Stimulated activated naive CD8-positive, alpha-beta T cell treated with anti-CD3 and anti-CD28 coated beads, Interleukin-15, Interleukin-2, amounts not matched to agents 100 ng/mL and 50 ng/mL, for 24 hours (primary cell): ENCODE data around the gene NR2F1-AS1.

Experiments
- H3K27ac Mint-ChIP-seq: one replicate; pipeline ENCODE4 v1.8.0; 2021; ENCODE audit warnings: mild to moderate bottlenecking, mixed read lengths
- H3K27me3 Mint-ChIP-seq: one replicate; pipeline ENCODE4 v1.8.0; 2021; ENCODE audit warnings: mixed read lengths
- H3K36me3 Mint-ChIP-seq: one replicate; pipeline ENCODE4 v1.8.0; 2021; ENCODE audit warnings: low read depth, mixed read lengths
- H3K4me1 Mint-ChIP-seq: one replicate; pipeline ENCODE4 v1.8.0; 2021; ENCODE audit warnings: low read depth, mixed read lengths
- H3K4me3 Mint-ChIP-seq: one replicate; pipeline ENCODE4 v1.8.0; 2021; ENCODE audit warnings: mild to moderate bottlenecking, mixed read lengths
- H3K9me3 Mint-ChIP-seq: one replicate; pipeline ENCODE4 v1.8.0; 2021; ENCODE audit warnings: mixed read lengths

The NR2F1-AS1 gene

DNA sequence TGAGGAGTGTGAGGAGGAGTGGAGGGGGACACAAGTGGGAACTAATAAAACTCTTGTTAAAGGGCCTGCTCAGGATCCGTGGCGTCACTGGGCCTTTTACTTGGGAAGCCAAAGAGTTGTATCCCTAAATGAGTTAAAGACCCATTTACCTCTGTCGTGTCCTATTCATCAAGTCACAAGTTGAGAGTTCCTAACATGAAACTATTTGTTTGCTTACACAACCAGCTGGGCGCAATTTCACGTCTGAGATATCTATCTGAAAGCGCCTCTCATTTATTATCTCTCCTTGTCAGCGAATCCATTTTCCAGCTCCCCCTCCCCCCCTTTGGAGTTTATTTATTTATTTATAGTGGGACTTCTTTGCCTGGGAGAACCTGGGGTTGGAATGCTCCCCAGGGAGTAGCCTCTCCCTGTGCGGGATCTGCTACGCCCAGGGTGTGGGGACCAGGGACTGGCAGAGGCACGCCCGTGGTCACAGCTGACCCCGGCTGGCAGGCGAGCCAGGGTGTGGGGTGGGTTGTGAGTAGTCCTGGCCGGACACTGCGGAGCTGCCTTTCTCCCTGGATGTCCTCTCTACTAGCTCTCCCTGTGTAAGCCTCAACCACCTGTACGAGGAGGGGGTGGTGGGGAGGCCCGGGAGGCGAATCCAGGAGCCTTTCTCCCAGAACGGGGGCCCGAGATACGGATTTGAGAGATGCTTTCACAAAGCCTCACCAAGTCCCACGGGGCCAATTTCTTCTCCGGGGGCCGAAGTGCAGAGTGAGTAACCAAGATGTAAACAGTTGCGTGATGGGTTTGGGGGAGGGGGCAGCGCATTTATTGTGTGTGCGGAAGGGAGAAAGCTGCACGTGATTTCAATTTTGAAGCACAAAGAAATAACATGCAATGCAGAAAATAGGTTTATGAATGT, 17.3 kb upstream of the NR2F1-AS1 start:
- no peak overlapping the region for H3K4me3 Mint-ChIP-seq
- H3K9me3 Mint-ChIP-seq = no peaks in the 10 kb centered on the region
- H3K36me3 Mint-ChIP-seq = peaks cover 9% of the 10 kb centered on the region
- peaks cover 14% of the 10 kb centered on the region for H3K4me1 Mint-ChIP-seq
- H3K27me3 Mint-ChIP-seq = peaks cover 41% of the 10 kb centered on the region
- no peak overlapping the region for H3K27ac Mint-ChIP-seq

DNA sequence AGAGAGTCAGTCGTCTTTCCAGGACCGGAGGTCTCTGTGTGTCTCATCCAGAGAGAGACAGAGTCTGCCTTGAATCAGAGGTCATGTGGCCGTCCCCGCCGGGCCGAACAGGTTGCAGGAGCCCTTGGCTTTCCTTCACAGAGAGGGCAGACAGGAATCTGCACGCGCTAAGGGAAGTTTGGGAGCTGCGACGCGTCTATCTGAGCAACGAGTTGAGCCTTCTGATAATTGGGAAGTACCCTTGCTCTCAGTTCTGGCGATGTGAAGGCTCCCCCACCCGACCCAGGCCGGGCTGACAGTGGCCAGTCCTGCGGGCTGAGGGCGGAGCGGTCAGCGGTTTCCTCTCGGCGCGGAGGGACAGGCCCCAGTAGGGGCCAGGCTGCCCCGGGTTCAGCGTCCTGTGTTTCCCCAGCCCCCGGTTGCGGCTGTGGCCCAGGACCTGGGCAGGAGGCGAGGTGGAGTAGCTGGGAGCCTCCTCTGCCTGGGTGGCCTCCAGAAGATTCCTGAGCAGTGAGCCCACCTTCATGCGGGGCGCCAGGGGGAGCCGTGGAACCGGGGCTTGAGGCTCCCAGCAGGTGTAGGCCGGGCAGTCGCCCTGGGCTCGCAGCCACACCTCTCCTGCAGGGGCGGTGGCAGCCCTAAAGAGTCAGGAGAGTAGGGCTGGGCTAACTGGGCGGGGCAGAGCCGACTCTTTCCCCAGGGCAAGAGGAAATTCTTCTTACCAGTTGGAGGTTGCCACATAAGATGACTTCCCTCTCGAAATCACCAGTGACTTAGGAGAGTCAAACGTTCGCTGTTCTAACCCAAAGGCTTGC, 15.9 kb upstream of the NR2F1-AS1 start:
- Mint-ChIP-seq H3K27ac (no peak overlapping the region), H3K9me3 (no peaks in the 10 kb centered on the region), H3K4me3 (no peak overlapping the region), H3K36me3 (peaks cover 9% of the 10 kb centered on the region), H3K27me3 (peaks cover 56% of the 10 kb centered on the region), H3K4me1 (peaks cover 17% of the 10 kb centered on the region)

- Mint-ChIP-seq H3K36me3 (peaks cover 9% of the 10 kb centered on the region), H3K27me3 (peaks cover 62% of the 10 kb centered on the region), H3K4me1 (peaks cover 13% of the 10 kb centered on the region), H3K4me3 (no peak overlapping the region), H3K27ac (no peak overlapping the region), H3K9me3 (no peaks in the 10 kb centered on the region)
Measured at GRCh38 chr5:93596310-93596675, 15.3 kb upstream of the NR2F1-AS1 start.

GRCh38 chr5:93595420-93596147, 14.6 kb upstream of the NR2F1-AS1 start:
- Mint-ChIP-seq H3K9me3 (no peaks in the 10 kb centered on the region), H3K4me1 (peaks cover 13% of the 10 kb centered on the region), H3K36me3 (peaks cover 9% of the 10 kb centered on the region), H3K27ac (no peak overlapping the region), H3K27me3 (peaks cover 69% of the 10 kb centered on the region), H3K4me3 (no peak overlapping the region)

DNA sequence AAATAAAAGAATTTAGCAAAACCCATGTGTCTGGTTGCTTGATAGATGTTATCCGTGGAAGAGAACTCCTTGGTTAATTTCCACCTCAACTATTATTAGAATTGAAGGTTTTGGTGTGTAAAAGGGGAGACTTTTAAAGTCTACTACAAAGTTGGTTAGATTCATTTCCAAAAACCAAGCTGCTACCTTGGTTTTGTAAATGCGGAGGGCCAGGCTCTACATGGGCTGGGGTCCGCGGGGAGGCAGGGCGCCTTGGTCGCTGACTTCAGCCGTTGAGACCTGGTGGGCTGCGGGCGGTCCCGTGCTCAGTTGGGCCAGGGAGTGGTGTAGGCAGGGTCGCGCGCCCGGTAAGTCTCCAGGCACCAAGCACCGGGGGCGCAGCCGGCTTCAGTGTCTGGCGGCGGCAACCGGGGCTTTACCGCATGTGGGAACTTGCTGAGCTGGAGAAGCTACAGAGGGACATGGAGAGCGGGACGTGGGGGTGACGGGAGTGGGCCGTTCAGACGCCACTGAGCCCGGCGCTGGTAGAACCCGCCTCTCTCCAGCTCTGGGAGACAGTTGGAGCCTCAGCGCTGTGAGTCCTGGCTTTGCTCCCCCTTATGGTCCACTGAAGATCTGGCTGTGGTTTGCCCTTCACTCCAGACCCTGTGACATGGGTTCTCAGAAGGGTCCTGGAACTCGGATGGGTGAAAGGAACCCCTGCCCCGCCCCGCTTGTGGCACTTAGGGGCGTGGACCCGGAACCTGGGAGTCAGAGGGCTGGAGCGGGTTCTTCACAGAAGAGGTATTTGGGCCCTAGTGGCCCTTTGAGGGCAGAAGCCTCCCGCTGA, 13.8 kb upstream of the NR2F1-AS1 start:
- peaks cover 77% of the 10 kb centered on the region for H3K27me3 Mint-ChIP-seq
- H3K27ac Mint-ChIP-seq = no peak overlapping the region
- peaks cover 9% of the 10 kb centered on the region for H3K36me3 Mint-ChIP-seq
- no peak overlapping the region for H3K4me3 Mint-ChIP-seq
- H3K4me1 Mint-ChIP-seq = peaks cover 13% of the 10 kb centered on the region
- H3K9me3 Mint-ChIP-seq = no peaks in the 10 kb centered on the region

DNA sequence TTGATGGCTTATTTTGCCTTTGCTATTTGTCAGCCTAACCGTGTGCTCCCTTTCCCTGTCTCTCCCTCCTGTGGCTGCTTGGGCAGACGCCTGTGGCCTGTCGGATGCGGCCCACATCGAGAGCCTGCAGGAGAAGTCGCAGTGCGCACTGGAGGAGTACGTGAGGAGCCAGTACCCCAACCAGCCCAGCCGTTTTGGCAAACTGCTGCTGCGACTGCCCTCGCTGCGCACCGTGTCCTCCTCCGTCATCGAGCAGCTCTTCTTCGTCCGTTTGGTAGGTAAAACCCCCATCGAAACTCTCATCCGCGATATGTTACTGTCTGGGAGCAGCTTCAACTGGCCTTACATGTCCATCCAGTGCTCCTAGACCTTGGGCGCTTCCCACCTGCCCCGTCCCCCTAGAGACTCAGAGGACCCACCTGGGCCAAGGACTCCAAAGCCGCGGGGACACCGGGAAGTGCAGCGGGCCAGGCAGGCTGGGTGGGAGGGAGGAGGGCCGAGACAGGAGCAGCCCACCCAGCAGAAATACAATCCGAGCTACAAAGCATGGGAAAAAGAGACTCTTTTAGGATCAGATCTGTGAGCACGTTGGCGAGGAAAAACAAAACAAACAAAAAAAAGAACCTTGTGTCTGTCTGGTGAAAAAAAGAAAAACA, 12.6 kb upstream of the NR2F1-AS1 start:
- H3K9me3 Mint-ChIP-seq = no peaks in the 10 kb centered on the region

GRCh38 chr5:93592883-93593282, 11.9 kb upstream of the NR2F1-AS1 start:
- Mint-ChIP-seq H3K27ac (no peak overlapping the region), H3K4me1 (peaks cover 22% of the 10 kb centered on the region), H3K27me3 (peaks cover 93% of the 10 kb centered on the region), H3K36me3 (peaks cover 17% of the 10 kb centered on the region), H3K4me3 (no peak overlapping the region), H3K9me3 (no peaks in the 10 kb centered on the region)

More for the DNA sequence above, 12.6 kb upstream of the NR2F1-AS1 start:
- peaks cover 18% of the 10 kb centered on the region for H3K4me1 Mint-ChIP-seq
- H3K27ac Mint-ChIP-seq = no peak overlapping the region
- peaks cover 15% of the 10 kb centered on the region for H3K36me3 Mint-ChIP-seq
- H3K27me3 Mint-ChIP-seq = peaks cover 89% of the 10 kb centered on the region
- no peak overlapping the region for H3K4me3 Mint-ChIP-seq

DNA sequence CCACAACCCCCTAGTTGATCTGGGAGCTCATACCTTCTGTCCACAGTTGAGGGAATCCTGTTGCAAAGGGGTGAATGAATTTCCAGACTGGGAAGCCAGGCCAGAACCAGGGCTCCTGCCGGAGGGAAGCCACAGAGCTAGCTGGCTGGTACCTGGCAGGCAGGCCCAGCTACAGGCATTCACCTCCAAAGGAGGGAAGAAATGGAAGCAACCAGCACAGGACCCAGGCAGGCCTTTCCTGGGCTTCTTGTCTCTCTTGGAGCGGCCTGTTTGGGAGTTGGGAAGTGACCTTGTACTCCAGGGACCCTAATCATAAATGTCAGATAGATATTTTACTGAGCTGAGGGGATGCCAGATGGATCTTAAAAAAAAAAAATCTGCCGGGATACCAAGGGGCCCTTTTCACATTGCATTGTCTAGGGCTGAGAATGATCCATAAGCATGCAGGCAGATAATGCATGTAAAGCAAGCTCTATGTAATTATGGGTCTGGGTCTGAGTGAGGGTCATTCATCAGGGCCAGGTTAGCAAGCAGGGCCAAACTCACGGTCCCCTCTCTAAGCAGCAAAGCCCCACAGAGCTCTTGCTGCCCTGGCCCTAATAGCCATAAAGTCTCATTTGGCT, 10.4 kb upstream of the NR2F1-AS1 start:
- H3K4me1 Mint-ChIP-seq = peaks cover 36% of the 10 kb centered on the region
- no peaks in the 10 kb centered on the region for H3K9me3 Mint-ChIP-seq

DNA sequence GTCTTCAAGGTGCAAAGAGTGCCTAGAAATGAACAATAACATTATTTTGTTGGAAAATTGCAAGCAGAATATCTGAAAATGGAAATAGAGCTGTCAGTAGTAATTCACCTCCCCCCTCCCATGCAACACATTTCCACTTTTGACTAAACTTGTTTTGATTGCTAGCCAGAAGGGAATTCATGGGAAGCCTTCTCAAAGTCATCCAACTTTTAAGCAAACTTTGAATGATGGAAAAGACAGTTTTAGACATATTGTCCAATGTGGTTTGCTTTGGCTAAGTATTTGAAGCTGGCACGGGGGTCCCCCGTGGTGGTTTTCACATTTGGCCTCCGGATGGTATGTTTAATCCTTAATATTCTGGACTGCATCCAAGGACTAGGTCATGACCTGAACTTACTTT, 9.5 kb upstream of the NR2F1-AS1 start:
- Mint-ChIP-seq H3K27ac (no peak overlapping the region), H3K36me3 (peaks cover 19% of the 10 kb centered on the region), H3K27me3 (peaks cover 98% of the 10 kb centered on the region), H3K9me3 (no peaks in the 10 kb centered on the region), H3K4me3 (no peak overlapping the region), H3K4me1 (peaks cover 37% of the 10 kb centered on the region)

More for the DNA sequence above, 10.4 kb upstream of the NR2F1-AS1 start:
- Mint-ChIP-seq H3K27ac (no peak overlapping the region), H3K4me3 (no peak overlapping the region), H3K27me3 (peaks cover 98% of the 10 kb centered on the region), H3K36me3 (peaks cover 24% of the 10 kb centered on the region)

DNA sequence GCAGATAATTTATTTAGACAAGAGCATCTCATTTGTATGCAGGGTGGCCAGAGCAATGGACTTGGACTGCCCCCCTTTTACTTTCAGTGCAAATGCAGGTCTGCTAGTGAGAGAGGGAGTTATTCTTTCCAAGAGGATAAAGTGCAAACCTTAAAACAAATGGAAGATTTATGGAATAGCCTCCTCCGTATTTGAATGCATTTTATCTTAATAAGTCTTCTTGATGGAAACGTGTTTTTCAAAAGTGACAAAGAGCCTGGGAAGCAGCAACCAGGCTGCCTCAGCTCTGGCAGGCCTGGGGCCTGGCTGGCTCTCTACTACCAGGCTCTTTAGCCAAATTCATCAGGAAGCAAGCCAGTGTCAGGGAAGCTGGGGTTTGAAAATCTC, 8.8 kb upstream of the NR2F1-AS1 start:
- H3K9me3 Mint-ChIP-seq = no peaks in the 10 kb centered on the region
- no peak overlapping the region for H3K4me3 Mint-ChIP-seq
- H3K27me3 Mint-ChIP-seq = peaks cover 92% of the 10 kb centered on the region
- no peak overlapping the region for H3K27ac Mint-ChIP-seq
- peaks cover 19% of the 10 kb centered on the region for H3K36me3 Mint-ChIP-seq
- peaks cover 34% of the 10 kb centered on the region for H3K4me1 Mint-ChIP-seq

DNA sequence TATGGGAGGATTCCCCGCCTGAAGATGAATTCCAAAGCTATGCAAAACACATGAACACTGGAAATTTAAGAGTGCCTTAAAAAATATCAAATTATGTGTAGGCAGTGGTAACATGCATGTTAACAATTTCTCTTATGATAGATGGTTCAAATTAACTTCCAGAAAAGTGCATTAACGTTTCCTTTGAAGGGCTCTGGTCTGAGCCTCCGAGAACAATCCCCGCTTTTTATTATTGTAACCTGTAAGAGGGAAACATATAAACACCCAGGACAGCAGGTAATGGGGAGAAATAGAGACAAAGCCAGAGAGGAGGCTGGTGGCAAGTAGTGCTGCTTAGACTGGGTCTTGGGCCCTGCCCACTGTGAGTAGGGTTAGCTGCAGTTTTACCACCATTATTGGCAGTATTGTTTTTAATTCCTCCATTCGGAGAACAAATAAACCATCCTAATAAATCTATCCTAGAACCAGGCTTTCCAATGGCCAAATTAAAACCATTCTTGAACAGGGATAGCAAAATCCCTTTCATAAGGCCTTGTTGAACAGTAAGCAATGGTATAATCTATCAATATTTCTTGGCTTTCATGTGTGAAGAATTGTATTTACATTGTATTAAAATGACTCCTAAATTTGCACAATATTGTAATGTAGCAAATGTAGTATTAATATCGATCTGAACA, 8.3 kb upstream of the NR2F1-AS1 start:
- Mint-ChIP-seq H3K27me3 (peaks cover 86% of the 10 kb centered on the region), H3K36me3 (peaks cover 19% of the 10 kb centered on the region), H3K4me1 (peaks cover 34% of the 10 kb centered on the region), H3K4me3 (peak overlapping the region; percentile 60), H3K27ac (peak overlapping the region; percentile 67), H3K9me3 (no peaks in the 10 kb centered on the region)

GRCh38 chr5:93588352-93589151, 7.5 kb upstream of the NR2F1-AS1 start:
- H3K36me3 Mint-ChIP-seq = peaks cover 14% of the 10 kb centered on the region
- H3K27ac Mint-ChIP-seq = peak overlapping the region; percentile 67
- H3K4me3 Mint-ChIP-seq = peak overlapping the region; percentile 75
- H3K9me3 Mint-ChIP-seq = no peaks in the 10 kb centered on the region
- peaks cover 34% of the 10 kb centered on the region for H3K4me1 Mint-ChIP-seq
- peaks cover 79% of the 10 kb centered on the region for H3K27me3 Mint-ChIP-seq
